Loucy (cell line): ENCODE data around the gene ST6GAL1.

Source experiments
- H2AFZ ChIP-seq: fragments of 200-600 bp; sonication (generic); 2 replicates; pipeline ENCODE4 v1.6.0; 2016; ENCODE audit warnings: antibody characterized with exemption, mild to moderate bottlenecking, low read length, moderate library complexity
- H3F3A ChIP-seq: fragments of 200-600 bp; 2 replicates; pipeline ENCODE4 v1.6.0; 2016; ENCODE audit warnings: antibody characterized with exemption, low read depth, mild to moderate bottlenecking
- H3K27me3 ChIP-seq: fragments of 200-600 bp; sonication (generic); 2 replicates; pipeline ENCODE4 v1.6.1; 2014; ENCODE audit warnings: low read length, mild to moderate bottlenecking; ENCODE audit not compliant: insufficient read depth, poor library complexity, severe bottlenecking
- H3K36me3 ChIP-seq: fragments of 200-600 bp; sonication (generic); 2 replicates; pipeline ENCODE4 v1.6.1; 2016; ENCODE audit warnings: low read length; ENCODE audit not compliant: insufficient read depth
- H3K4me1 ChIP-seq: fragments of 200-600 bp; sonication (generic); 2 replicates; pipeline ENCODE4 v1.5.1; 2014; ENCODE audit warnings: low read length, mild to moderate bottlenecking; ENCODE audit not compliant: insufficient read depth, poor library complexity, severe bottlenecking
- H3K4me2 ChIP-seq: fragments of 200-600 bp; sonication (generic); 2 replicates; pipeline ENCODE4 v1.6.0; 2014; ENCODE audit warnings: antibody characterized with exemption, low read length, low read depth, mild to moderate bottlenecking; ENCODE audit not compliant: poor library complexity, severe bottlenecking
- H3K4me3 ChIP-seq: fragments of 200-600 bp; sonication (generic); 2 replicates; pipeline ENCODE4 v1.5.1; 2014; ENCODE audit warnings: low read length, mild to moderate bottlenecking, mixed read lengths; ENCODE audit not compliant: poor library complexity, severe bottlenecking
- H3K79me2 ChIP-seq: fragments of 200-600 bp; sonication (generic); 2 replicates; pipeline ENCODE4 v1.6.1; 2014; ENCODE audit warnings: low read length; ENCODE audit not compliant: insufficient read depth
- H3K9ac ChIP-seq: fragments of 200-600 bp; sonication (generic); 2 replicates; pipeline ENCODE4 v1.6.0; 2014; ENCODE audit warnings: mild to moderate bottlenecking, low read depth, low read length, moderate library complexity; ENCODE audit not compliant: poor library complexity, severe bottlenecking
- H3K9me2 ChIP-seq: fragments of 200-600 bp; sonication (generic); replicated peaks from 2 replicates; pipeline ENCODE4 v1.6.1; 2016; ENCODE audit warnings: low read depth, low read length, mixed read lengths
- H3K9me3 ChIP-seq: fragments of 200-600 bp; sonication (generic); 2 replicates; pipeline ENCODE4 v1.6.1; 2014; ENCODE audit warnings: mild to moderate bottlenecking, antibody characterized with exemption, low read length, low read depth; ENCODE audit not compliant: insufficient read depth
- H4K20me1 ChIP-seq: fragments of 200-600 bp; sonication (generic); 2 replicates; pipeline ENCODE4 v1.6.0; 2014; ENCODE audit warnings: antibody characterized with exemption, low read length, mild to moderate bottlenecking; ENCODE audit not compliant: insufficient read depth, poor library complexity, severe bottlenecking
- EZH2phosphoT487 ChIP-seq: fragments of 200-600 bp; IDR thresholded peaks from 2 replicates; pipeline ENCODE4 v1.6.1; 2018; ENCODE audit warnings: antibody characterized with exemption, mild to moderate bottlenecking, moderate library complexity, borderline replicate concordance
- TF ChIP-seq, protein P1 (sequence below): fragments of 200-600 bp; sonication (generic); conservative IDR thresholded peaks from 2 replicates; pipeline ENCODE4 v1.5.1; 2014; ENCODE audit warnings: mild to moderate bottlenecking, antibody characterized with exemption, low read length

Gene ST6GAL1

DNA sequence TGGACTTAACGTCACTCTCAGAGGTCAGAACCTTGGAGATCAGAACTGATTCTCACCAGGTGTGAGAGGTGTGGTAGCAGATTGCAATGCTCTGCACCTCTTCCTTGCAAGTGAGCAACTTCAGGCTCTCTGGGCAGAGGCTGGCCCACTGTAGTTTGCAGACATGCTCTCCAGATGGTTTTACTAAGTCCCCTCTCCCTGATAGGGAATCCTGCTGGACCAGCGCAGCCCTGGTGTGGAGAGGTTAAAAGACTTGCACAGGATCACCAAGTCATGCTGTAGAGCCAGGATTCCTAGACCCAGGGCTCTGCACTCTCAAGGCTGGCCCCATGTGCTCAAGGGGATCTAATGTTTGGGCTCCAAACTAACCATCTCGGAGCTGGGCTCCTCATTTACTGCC, 146.8 kb downstream of the ST6GAL1 start:
- no peaks in the 10 kb centered on the region for H3F3A ChIP-seq
- H3K79me2 ChIP-seq, result no peaks in the 10 kb centered on the region
- H3K36me3 ChIP-seq, result peaks cover 53% of the 10 kb centered on the region; the same call in 1 of the 2 replicates
- no peaks in the 10 kb centered on the region for H3K27me3 ChIP-seq
- H3K9me3 ChIP-seq, result no peaks in the 10 kb centered on the region
- H3K4me3 ChIP-seq, result no peak overlapping the region
- no peaks in the 10 kb centered on the region for H4K20me1 ChIP-seq
- no peak overlapping the region for H3K4me2 ChIP-seq
- TF ChIP-seq, protein P1, sequence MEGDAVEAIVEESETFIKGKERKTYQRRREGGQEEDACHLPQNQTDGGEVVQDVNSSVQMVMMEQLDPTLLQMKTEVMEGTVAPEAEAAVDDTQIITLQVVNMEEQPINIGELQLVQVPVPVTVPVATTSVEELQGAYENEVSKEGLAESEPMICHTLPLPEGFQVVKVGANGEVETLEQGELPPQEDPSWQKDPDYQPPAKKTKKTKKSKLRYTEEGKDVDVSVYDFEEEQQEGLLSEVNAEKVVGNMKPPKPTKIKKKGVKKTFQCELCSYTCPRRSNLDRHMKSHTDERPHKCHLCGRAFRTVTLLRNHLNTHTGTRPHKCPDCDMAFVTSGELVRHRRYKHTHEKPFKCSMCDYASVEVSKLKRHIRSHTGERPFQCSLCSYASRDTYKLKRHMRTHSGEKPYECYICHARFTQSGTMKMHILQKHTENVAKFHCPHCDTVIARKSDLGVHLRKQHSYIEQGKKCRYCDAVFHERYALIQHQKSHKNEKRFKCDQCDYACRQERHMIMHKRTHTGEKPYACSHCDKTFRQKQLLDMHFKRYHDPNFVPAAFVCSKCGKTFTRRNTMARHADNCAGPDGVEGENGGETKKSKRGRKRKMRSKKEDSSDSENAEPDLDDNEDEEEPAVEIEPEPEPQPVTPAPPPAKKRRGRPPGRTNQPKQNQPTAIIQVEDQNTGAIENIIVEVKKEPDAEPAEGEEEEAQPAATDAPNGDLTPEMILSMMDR, result no peak
- no peak overlapping the region for H2AFZ ChIP-seq
- H3K4me1 ChIP-seq, result no peaks in the 10 kb centered on the region
- no peaks in the 10 kb centered on the region for H3K9me2 ChIP-seq
- H3K9ac ChIP-seq, result no peak overlapping the region

DNA sequence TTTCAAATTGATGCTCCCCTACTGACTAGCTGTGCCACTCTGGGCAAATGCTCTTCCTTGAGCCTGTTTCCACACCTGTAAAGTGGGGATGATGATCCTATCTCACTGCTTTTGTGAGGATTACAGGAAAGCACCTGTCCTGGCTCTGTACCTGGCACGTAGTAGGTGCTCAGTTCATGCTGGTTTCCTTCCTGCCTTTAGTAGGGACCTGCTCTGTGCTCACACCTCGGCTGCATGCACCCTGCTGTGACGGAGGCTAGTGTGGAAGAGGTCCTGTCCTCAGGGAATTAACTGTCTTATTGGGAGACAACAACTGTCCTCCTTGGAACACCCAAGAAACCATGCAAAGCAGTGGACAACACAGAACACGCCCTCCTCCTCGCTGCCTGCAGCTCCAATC, 147.2 kb downstream of the ST6GAL1 start:
- no peaks in the 10 kb centered on the region for H3K27me3 ChIP-seq
- H2AFZ ChIP-seq, result no peak overlapping the region
- H3F3A ChIP-seq, result no peaks in the 10 kb centered on the region
- H3K9ac ChIP-seq, result no peak overlapping the region
- H3K4me3 ChIP-seq, result no peak overlapping the region
- H3K79me2 ChIP-seq, result no peaks in the 10 kb centered on the region
- no peaks in the 10 kb centered on the region for H3K9me2 ChIP-seq
- H3K4me1 ChIP-seq, result no peaks in the 10 kb centered on the region
- no peaks in the 10 kb centered on the region for H4K20me1 ChIP-seq
- H3K4me2 ChIP-seq, result no peak overlapping the region
- no peak for TF ChIP-seq EZH2phosphoT487
- TF ChIP-seq, protein P1, result no peak
- no peaks in the 10 kb centered on the region for H3K9me3 ChIP-seq
- peaks cover 52% of the 10 kb centered on the region; the same call in 1 of the 2 replicates for H3K36me3 ChIP-seq

DNA sequence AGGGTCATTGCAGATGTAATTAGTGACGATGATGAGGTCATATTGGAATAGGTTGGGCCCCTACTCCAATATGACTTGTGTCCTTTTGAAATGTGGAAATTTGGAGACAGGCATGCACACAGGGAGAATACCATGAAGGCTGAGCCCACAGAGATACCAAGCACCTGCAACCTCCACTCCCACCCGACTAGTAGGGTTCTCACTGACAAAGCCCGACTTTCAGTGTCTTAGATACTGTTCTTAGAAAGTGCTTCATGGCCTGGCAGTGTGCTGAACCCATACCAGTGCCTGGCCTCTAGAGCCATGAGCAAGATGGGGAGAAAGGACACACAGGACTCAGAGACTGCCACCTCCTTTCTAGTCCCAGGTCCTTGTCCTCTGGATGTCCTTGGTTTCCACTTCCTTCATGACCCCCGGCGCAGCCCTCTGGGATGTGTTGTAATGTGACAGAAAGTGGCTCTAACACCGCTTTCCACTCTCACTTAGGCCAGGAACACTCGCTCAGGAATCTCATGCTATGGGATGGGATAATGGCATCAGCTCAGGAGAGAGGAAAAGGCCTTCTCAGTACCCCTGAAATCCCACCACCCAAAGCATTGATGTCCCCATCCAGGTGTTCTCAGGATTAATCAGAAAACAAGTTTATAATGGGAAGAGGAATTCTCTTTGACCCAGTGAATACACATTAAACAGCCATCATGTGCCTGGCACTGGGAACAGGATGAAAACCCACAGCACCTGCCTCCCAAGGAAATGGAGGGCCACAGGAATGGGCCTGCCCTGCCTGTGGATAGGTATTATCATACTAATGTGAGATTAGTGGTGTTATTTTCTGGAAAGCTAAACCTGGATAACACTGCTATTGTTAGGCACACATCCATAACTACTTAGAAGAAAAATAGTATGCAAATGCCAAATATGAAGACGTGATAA, 149.0 kb downstream of the ST6GAL1 start:
- H3K36me3 ChIP-seq, result peaks cover 34% of the 10 kb centered on the region; the same call in 1 of the 2 replicates
- TF ChIP-seq EZH2phosphoT487, result no peak
- TF ChIP-seq, protein P1, result no peak
- H3K79me2 ChIP-seq, result no peaks in the 10 kb centered on the region
- H3K4me2 ChIP-seq, result no peak overlapping the region
- no peaks in the 10 kb centered on the region for H3F3A ChIP-seq
- no peak overlapping the region for H3K4me3 ChIP-seq
- H2AFZ ChIP-seq, result no peak overlapping the region
- H3K4me1 ChIP-seq, result peaks cover 3% of the 10 kb centered on the region
- H3K9ac ChIP-seq, result no peak overlapping the region
- no peaks in the 10 kb centered on the region for H3K9me2 ChIP-seq
- H3K27me3 ChIP-seq, result no peaks in the 10 kb centered on the region
- no peaks in the 10 kb centered on the region for H3K9me3 ChIP-seq
- no peaks in the 10 kb centered on the region for H4K20me1 ChIP-seq
